Measurements from ENCODE around the gene PLAAT4.
"Not testable (repeated sequence)": the region's sequence is repeated elsewhere in the genome, so short reads cannot be mapped to it uniquely, and the experiment has no call there.

Gene PLAAT4

GRCh38 chr11:63542506-63542905 lies 5.9 kb downstream of the PLAAT4 start:
- not testable (repeated sequence) for DNase-seq (ENCODE audit: low read depth in 3 of 3)

- DNase-seq (ENCODE audit: low read depth in 3 of 3) = no peak
Measured at GRCh38 chr11:63543711-63544110, 7.1 kb downstream of the PLAAT4 start.

- no peak for DNase-seq (ENCODE audit: low read depth in 3 of 3)
Measured at GRCh38 chr11:63547061-63547460, 10.5 kb downstream of the PLAAT4 start.

- no peak for DNase-seq (ENCODE audit: low read depth in 3 of 3)
Measured at GRCh38 chr11:63548178-63548577, 11.6 kb downstream of the PLAAT4 start.

- no peak for DNase-seq (ENCODE audit: low read depth in 3 of 3)
Measured at GRCh38 chr11:63549411-63549810, 12.8 kb downstream of the PLAAT4 start.

GRCh38 chr11:63550156-63550700 lies 13.6 kb downstream of the PLAAT4 start:
- DNase-seq (ENCODE audit: low read depth in 3 of 3) = not testable (repeated sequence)

- no peak for DNase-seq (ENCODE audit: low read depth in 3 of 3)
Measured at GRCh38 chr11:63551091-63551888, 14.7 kb downstream of the PLAAT4 start.

GRCh38 chr11:63551889-63552266 lies 15.3 kb downstream of the PLAAT4 start:
- no peak for DNase-seq (ENCODE audit: low read depth in 3 of 3)

GRCh38 chr11:63552921-63553320 lies 16.3 kb downstream of the PLAAT4 start:
- DNase-seq (ENCODE audit: low read depth in 3 of 3) = no peak

- peak in 1 of 3 experiments; percentile 41 for DNase-seq (ENCODE audit: low read depth in 3 of 3)
Measured at GRCh38 chr11:63553759-63554158, 17.2 kb downstream of the PLAAT4 start.

GRCh38 chr11:63554877-63555223 lies 18.2 kb downstream of the PLAAT4 start:
- no peak for DNase-seq (ENCODE audit: low read depth in 3 of 3)

GRCh38 chr11:63556404-63557013 lies 19.9 kb downstream of the PLAAT4 start:
- DNase-seq (ENCODE audit: low read depth in 3 of 3) = no peak

GRCh38 chr11:63557570-63557969 lies 21.0 kb downstream of the PLAAT4 start:
- no peak for DNase-seq (ENCODE audit: low read depth in 3 of 3)

GRCh38 chr11:63558459-63559157 lies 22.0 kb downstream of the PLAAT4 start:
- DNase-seq (ENCODE audit: low read depth in 3 of 3) = no peak

- no peak for DNase-seq (ENCODE audit: low read depth in 3 of 3)
Measured at GRCh38 chr11:63560506-63561180, 24.0 kb downstream of the PLAAT4 start.

GRCh38 chr11:63563201-63564055 lies 26.8 kb downstream of the PLAAT4 start, which contains the start of gene PLAAT2:
PLAAT2 (minus strand) TSS chr11:63563379; CDS start chr11:63563324, 55 bp downstream.
- DNase-seq (ENCODE audit: low read depth in 3 of 3) = no peak

- DNase-seq (ENCODE audit: low read depth in 3 of 3) = no peak
Measured at GRCh38 chr11:63564056-63564774, 27.6 kb downstream of the PLAAT4 start.

GRCh38 chr11:63564784-63565350 lies 28.3 kb downstream of the PLAAT4 start:
- DNase-seq (ENCODE audit: low read depth in 3 of 3) = no peak

GRCh38 chr11:63567044-63567840 lies 30.6 kb downstream of the PLAAT4 start:
- peak in 1 of 3 experiments; percentile 54 for DNase-seq (ENCODE audit: low read depth in 3 of 3)

All from stimulated activated CD4-positive, alpha-beta T cell treated with anti-CD3 and anti-CD28 coated beads, TNF-alpha, amount 100 ng/mL, for 24 hours (primary cell).